Activated T-cell treated with anti-CD3 and anti-CD28 coated beads, Interleukin-2, amount 50 U/mL, for 48 hours (primary cell): ENCODE results near the gene NFYA.

ENCODE experiments used
- DNase-seq, 2 experiments: peaks; one replicate each; pipeline ENCODE4 v3.0.0-alpha.2; 2020

NFYA gene

GRCh38 chr6:41122373-41122772 is 49.6 kb downstream of the NFYA start:
- DNase-seq: no peak

GRCh38 chr6:41122918-41123317 is 50.1 kb downstream of the NFYA start:
- DNase-seq: no peak

GRCh38 chr6:41125282-41125681 is 52.5 kb downstream of the NFYA start:
- DNase-seq: no peak

- no peak for DNase-seq
Measured at GRCh38 chr6:41132254-41132653, 59.5 kb downstream of the NFYA start.

- no peak for DNase-seq
Measured at GRCh38 chr6:41135062-41135832, 62.5 kb downstream of the NFYA start.

- DNase-seq: no peak
Measured at GRCh38 chr6:41136911-41137310, 64.1 kb downstream of the NFYA start.

- DNase-seq: no peak
Measured at GRCh38 chr6:41147917-41148316, 75.1 kb downstream of the NFYA start.
